ENCODE data around the gene YWHAE.
"Not testable (repeated sequence)": the region's sequence is repeated elsewhere in the genome, so short reads cannot be mapped to it uniquely, and the experiment has no call there.

The YWHAE gene

GRCh38 chr17:1365445-1366039 is 34.5 kb downstream of the YWHAE start:
- no peak for TF ChIP-seq Cebpa-rat (IDR thresholded peaks at IDR 0.05)
- peaks cover 94% of the 10 kb centered on the region for H3K4me1 ChIP-seq
- no peaks in the 10 kb centered on the region for H3K27me3 ChIP-seq
- peaks cover 100% of the 10 kb centered on the region for H4K20me1 ChIP-seq
- H3K9ac ChIP-seq: no peak overlapping the region
- H3K27ac ChIP-seq: no peak overlapping the region; the same call in 1 of the 2 replicates
- H3K36me3 ChIP-seq: peaks cover 56% of the 10 kb centered on the region
- no peaks in the 10 kb centered on the region for H3K9me3 ChIP-seq
- peak overlapping the region; percentile 93 for H3K4me2 ChIP-seq
- H3K4me3 ChIP-seq: no peak overlapping the region

- peak; percentile 92 for TF ChIP-seq Cebpa-rat (IDR thresholded peaks at IDR 0.05)
- H3K4me2 ChIP-seq: peak overlapping the region; percentile 93
- peak overlapping the region; percentile 88 for H3K27ac ChIP-seq
- peak overlapping the region; percentile 69 for H3K9ac ChIP-seq
- H3K27me3 ChIP-seq: no peaks in the 10 kb centered on the region
- peaks cover 88% of the 10 kb centered on the region for H3K4me1 ChIP-seq
- peaks cover 62% of the 10 kb centered on the region for H3K36me3 ChIP-seq
- H4K20me1 ChIP-seq: peaks cover 98% of the 10 kb centered on the region
- peak overlapping the region; percentile 44 for H3K4me3 ChIP-seq
- no peaks in the 10 kb centered on the region for H3K9me3 ChIP-seq
Measured at GRCh38 chr17:1362964-1363363, 37.1 kb downstream of the YWHAE start.

- Histone ChIP-seq H3K27ac (peak overlapping the region; percentile 88), H3K4me3 (peak overlapping the region; percentile 44), H3K9ac (peak overlapping the region; percentile 69), H4K20me1 (peaks cover 98% of the 10 kb centered on the region), H3K4me1 (peaks cover 81% of the 10 kb centered on the region), H3K36me3 (peaks cover 62% of the 10 kb centered on the region), H3K9me3 (no peaks in the 10 kb centered on the region), H3K27me3 (no peaks in the 10 kb centered on the region), H3K4me2 (peak overlapping the region; percentile 93)
- TF ChIP-seq Cebpa-rat (IDR thresholded peaks at IDR 0.05): no peak
Measured at GRCh38 chr17:1362065-1362848, 37.8 kb downstream of the YWHAE start.

GRCh38 chr17:1360975-1361374 is 39.0 kb downstream of the YWHAE start:
- H3K9ac ChIP-seq: no peak overlapping the region
- peak overlapping the region; percentile 93 for H3K4me2 ChIP-seq

GRCh38 chr17:1360315-1360714 is 39.7 kb downstream of the YWHAE start:
- H3K27me3 ChIP-seq, H3K9ac ChIP-seq, H3K4me3 ChIP-seq, H3K4me2 ChIP-seq, H3K27ac ChIP-seq, H3K9me3 ChIP-seq: not testable (repeated sequence)
- peaks cover 62% of the 10 kb centered on the region for H3K4me1 ChIP-seq
- peaks cover 78% of the 10 kb centered on the region for H3K36me3 ChIP-seq
- H4K20me1 ChIP-seq: peaks cover 98% of the 10 kb centered on the region

More at GRCh38 chr17:1360975-1361374, 39.0 kb downstream of the YWHAE start:
- Histone ChIP-seq H3K36me3 (peaks cover 72% of the 10 kb centered on the region), H3K4me3 (no peak overlapping the region), H3K27me3 (no peaks in the 10 kb centered on the region), H4K20me1 (peaks cover 98% of the 10 kb centered on the region), H3K9me3 (no peaks in the 10 kb centered on the region), H3K27ac (0 out of 2 replicates have a peak overlapping the region, but pooled peaks have one; percentile 4), H3K4me1 (peaks cover 69% of the 10 kb centered on the region)
- no peak for TF ChIP-seq Cebpa-rat (IDR thresholded peaks at IDR 0.05)

- H4K20me1 ChIP-seq: peaks cover 100% of the 10 kb centered on the region
- H3K27me3 ChIP-seq: no peaks in the 10 kb centered on the region
- peaks cover 97% of the 10 kb centered on the region for H3K36me3 ChIP-seq
Measured at GRCh38 chr17:1354030-1354429, 46.0 kb downstream of the YWHAE start.

GRCh38 chr17:1352530-1352929 is 47.5 kb downstream of the YWHAE start:
- not testable (repeated sequence) for H3K4me3 ChIP-seq, H3K4me2 ChIP-seq, H3K27me3 ChIP-seq, H3K27ac ChIP-seq, H3K4me1 ChIP-seq, H3K9me3 ChIP-seq, H3K9ac ChIP-seq
- Histone ChIP-seq H4K20me1 (peaks cover 100% of the 10 kb centered on the region), H3K36me3 (peaks cover 99% of the 10 kb centered on the region)

More at GRCh38 chr17:1354030-1354429, 46.0 kb downstream of the YWHAE start:
- Histone ChIP-seq H3K9ac (no peak overlapping the region), H3K27ac (no peak overlapping the region), H3K4me1 (peaks cover 6% of the 10 kb centered on the region), H3K4me2 (no peak overlapping the region), H3K4me3 (no peak overlapping the region), H3K9me3 (no peaks in the 10 kb centered on the region)
- TF ChIP-seq Cebpa-rat (IDR thresholded peaks at IDR 0.05): no peak

GRCh38 chr17:1351971-1352370 is 48.1 kb downstream of the YWHAE start:
- H3K27me3 ChIP-seq: no peaks in the 10 kb centered on the region
- no peak overlapping the region for H3K4me2 ChIP-seq
- H4K20me1 ChIP-seq: peaks cover 100% of the 10 kb centered on the region
- no peak overlapping the region for H3K27ac ChIP-seq
- H3K4me3 ChIP-seq: no peak overlapping the region
- H3K9ac ChIP-seq: no peak overlapping the region
- H3K4me1 ChIP-seq: no peaks in the 10 kb centered on the region
- no peak for TF ChIP-seq Cebpa-rat (IDR thresholded peaks at IDR 0.05)
- peaks cover 99% of the 10 kb centered on the region for H3K36me3 ChIP-seq
- no peaks in the 10 kb centered on the region for H3K9me3 ChIP-seq

- H3K4me1 ChIP-seq: no peaks in the 10 kb centered on the region
- peaks cover 100% of the 10 kb centered on the region for H4K20me1 ChIP-seq
- no peaks in the 10 kb centered on the region for H3K27me3 ChIP-seq
- no peak overlapping the region for H3K4me3 ChIP-seq
- no peak for TF ChIP-seq Cebpa-rat (IDR thresholded peaks at IDR 0.05)
- H3K27ac ChIP-seq: no peak overlapping the region
- H3K4me2 ChIP-seq: no peak overlapping the region
- peaks cover 99% of the 10 kb centered on the region for H3K36me3 ChIP-seq
- H3K9me3 ChIP-seq: no peaks in the 10 kb centered on the region
- H3K9ac ChIP-seq: no peak overlapping the region
Measured at GRCh38 chr17:1351275-1351674, 48.7 kb downstream of the YWHAE start.

GRCh38 chr17:1347589-1348323 is 52.3 kb downstream of the YWHAE start:
- Histone ChIP-seq H4K20me1 (peaks cover 100% of the 10 kb centered on the region), H3K4me1 (no peaks in the 10 kb centered on the region), H3K4me3 (no peak overlapping the region), H3K27ac (no peak overlapping the region), H3K9me3 (no peaks in the 10 kb centered on the region), H3K9ac (no peak overlapping the region), H3K4me2 (no peak overlapping the region), H3K27me3 (no peaks in the 10 kb centered on the region), H3K36me3 (peaks cover 100% of the 10 kb centered on the region)
- TF ChIP-seq Cebpa-rat (IDR thresholded peaks at IDR 0.05): no peak
